Measurements from ENCODE around the gene LRRC27. TPM values are rescaled to one million over a fixed set of nuclear protein-coding genes. Genes with fewer than 3 reads are reported as not detected.
"Not testable (repeated sequence)": the region's sequence is repeated elsewhere in the genome, so short reads cannot be mapped to it uniquely, and the experiment has no call there.

LRRC27 gene
- total and polyA plus RNA-seq, 7 donors: 1.4 to 15.5 (median 6.2) TPM

DNA sequence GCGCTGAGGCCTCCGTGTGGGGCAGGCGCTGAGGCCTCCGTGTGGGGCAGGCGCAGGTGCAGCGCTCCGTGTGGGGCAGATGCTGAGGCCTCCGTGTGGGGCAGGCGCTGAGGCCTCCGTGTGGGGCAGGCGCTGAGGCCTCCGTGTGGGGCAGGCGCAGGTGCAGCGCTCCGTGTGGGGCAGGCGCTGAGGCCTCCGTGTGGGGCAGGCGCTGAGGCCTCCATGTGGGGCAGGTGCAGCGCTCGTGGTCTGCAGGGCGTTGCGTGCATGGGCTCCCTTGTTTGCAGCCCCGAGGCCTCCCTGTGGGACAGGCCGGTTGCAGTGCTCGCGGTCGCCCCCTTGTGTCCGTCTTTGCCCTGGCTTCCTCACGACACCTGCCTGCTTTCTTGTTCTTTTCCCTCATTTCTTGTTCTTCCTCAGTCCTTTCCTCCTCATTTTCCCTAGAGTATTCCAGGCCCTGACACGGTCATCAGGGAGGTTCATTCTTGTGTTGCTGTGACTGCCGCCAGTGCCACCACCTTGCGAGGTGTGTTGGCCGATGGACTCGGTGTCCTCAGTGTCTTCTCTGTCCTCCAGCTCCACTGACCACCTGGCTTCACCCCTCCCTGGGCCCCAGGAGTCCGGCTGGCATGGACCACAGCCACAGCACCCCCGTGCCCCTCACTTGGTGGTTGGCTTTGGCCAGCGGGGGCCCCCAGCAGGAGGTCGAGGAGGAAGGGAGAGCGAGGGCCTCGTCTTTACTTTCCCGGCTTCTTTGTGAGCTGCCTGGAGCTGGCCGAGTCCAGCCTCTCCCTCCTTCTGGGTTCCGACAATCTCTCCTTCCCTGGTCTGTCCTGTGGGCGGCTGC, 20.7 kb downstream of the LRRC27 start:
- intact Hi-C loops (cut with DNase I): loop anchor here (1.0 kb wide), 1 partner anchor 129 kb away; no protein-coding TSS in a partner anchor
- H3K36me3 ChIP-seq: peaks cover 0 to 21% (median 0%) of the 10 kb centered on the region in 4 donors
- not testable (repeated sequence) for H3K4me1 ChIP-seq, H3K27ac ChIP-seq, H3K27me3 ChIP-seq, H3K9me3 ChIP-seq, H3K4me3 ChIP-seq
- TF ChIP-seq, protein P1, sequence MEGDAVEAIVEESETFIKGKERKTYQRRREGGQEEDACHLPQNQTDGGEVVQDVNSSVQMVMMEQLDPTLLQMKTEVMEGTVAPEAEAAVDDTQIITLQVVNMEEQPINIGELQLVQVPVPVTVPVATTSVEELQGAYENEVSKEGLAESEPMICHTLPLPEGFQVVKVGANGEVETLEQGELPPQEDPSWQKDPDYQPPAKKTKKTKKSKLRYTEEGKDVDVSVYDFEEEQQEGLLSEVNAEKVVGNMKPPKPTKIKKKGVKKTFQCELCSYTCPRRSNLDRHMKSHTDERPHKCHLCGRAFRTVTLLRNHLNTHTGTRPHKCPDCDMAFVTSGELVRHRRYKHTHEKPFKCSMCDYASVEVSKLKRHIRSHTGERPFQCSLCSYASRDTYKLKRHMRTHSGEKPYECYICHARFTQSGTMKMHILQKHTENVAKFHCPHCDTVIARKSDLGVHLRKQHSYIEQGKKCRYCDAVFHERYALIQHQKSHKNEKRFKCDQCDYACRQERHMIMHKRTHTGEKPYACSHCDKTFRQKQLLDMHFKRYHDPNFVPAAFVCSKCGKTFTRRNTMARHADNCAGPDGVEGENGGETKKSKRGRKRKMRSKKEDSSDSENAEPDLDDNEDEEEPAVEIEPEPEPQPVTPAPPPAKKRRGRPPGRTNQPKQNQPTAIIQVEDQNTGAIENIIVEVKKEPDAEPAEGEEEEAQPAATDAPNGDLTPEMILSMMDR (IDR thresholded peaks at IDR 0.05): peak; percentile 72 to 80 (median 75)
- WGBS, 2 donors: 53 to 57% methylated on average over 34 to 36 of the region's 44 CpGs
- peak; percentile 85 for DNase-seq

DNA sequence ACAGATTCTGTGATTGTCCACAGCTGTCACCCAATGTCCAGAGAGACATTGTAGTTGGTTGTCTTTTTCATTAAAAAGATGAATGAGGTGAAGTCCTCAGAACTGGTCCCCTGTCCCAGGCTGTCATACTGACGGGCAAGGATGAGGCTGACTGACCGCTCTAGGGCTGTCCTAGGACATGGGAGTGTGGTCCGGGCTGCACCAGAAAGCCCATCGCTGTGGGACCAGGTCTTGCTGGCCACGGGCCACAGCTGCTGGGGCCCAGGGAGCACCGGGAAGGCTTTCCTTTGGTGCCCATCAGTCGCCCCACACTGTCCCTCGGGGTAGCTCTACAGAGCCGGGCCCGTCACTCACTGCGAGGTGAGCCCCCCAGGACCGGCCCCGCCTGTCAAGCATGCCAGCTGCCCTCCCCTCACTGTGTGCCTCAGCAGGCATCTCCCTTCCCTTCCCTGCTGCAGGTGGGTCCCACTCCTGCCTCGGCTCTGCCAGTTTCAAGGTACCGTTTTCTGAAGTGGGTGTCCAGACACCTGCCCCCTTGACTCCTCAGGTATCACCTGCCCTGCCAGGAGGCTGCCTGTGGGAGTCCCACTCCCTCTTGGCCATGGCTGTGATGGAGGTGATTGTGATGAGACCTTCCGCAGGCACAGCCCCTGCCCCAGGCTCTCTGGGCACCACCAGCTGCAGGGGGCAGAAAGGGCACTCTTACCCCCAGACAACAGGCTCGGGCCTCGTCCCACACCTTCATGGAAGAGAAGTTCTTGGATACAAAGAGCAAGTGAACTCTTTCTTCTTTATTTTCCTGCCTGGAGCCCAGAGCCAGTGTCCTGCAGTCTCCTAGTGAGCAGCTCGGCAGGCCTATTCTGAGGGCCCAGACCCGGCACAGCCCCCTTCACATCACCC, 21.7 kb downstream of the LRRC27 start:
- Histone ChIP-seq H3K27me3 (no peaks in the 10 kb centered on the region), H3K36me3 (peaks cover 0 to 14% (median 0%) of the 10 kb centered on the region in 4 donors), H3K4me1 (no peaks in the 10 kb centered on the region), H3K27ac (no peak overlapping the region), H3K4me3 (no peak overlapping the region), H3K9me3 (no peaks in the 10 kb centered on the region)
- intact Hi-C loops (cut with DNase I): loop anchor here (1.0 kb wide), 1 partner anchor 130 kb away; no protein-coding TSS in a partner anchor
- peak; percentile 60 for DNase-seq
- TF ChIP-seq POLR2A (IDR thresholded peaks at IDR 0.05) (no peak), POLR2AphosphoS5 (IDR thresholded peaks at IDR 0.05) (no peak), EP300 (IDR thresholded peaks at IDR 0.05) (no peak)
- TF ChIP-seq, protein P1 (IDR thresholded peaks at IDR 0.05): no peak
- WGBS, 2 donors: 89% methylated on average over 20 of the region's 20 CpGs

DNA sequence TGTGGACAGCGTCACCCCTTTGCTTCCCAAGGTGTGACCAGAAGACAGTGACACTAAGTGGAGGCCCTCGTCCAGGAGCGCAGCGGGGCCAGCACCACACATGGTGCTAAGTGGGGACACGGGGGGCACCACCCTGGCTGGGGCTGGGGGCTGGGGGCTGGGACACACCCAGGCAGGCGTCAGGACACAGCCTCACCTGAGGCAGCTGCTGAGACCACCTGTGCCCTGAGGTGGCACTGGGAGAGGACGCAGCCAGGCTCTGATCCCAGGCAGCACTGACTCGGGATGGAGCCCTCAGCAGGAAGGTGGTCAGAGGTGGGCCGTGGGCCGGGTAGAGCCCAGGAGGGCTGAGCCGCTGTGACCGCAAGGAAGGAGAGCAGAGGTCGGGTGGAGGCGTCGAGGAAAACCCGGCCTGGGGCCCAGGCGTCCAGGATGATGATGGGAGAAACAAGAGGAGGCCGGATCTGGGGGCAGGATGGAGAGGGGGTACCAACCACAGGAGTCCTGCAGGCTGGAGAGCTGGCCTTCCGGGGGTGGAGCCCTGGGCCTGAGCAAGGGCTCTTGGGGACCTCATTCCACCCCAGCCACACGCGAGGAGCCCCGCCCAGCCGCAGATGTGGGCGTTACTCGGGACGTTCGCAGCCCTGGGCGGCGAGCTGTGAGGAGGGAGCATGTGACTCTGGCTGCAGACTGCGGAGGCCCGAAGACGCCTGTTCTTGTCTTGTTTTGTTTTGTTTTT, 22.5 kb downstream of the LRRC27 start:
- Histone ChIP-seq H3K27ac (no peak overlapping the region), H3K36me3 (peaks cover 0 to 7% (median 0%) of the 10 kb centered on the region in 4 donors), H3K4me1 (no peaks in the 10 kb centered on the region), H3K27me3 (no peaks in the 10 kb centered on the region), H3K9me3 (no peaks in the 10 kb centered on the region), H3K4me3 (no peak overlapping the region)
- WGBS, 2 donors: 93% methylated on average over 32 of the region's 32 CpGs
- peak; percentile 54 for DNase-seq
- TF ChIP-seq POLR2A (IDR thresholded peaks at IDR 0.05): no peak
- TF ChIP-seq, protein P1 (IDR thresholded peaks at IDR 0.05): no peak
- no peak for TF ChIP-seq EP300 (IDR thresholded peaks at IDR 0.05)
- no peak for TF ChIP-seq POLR2AphosphoS5 (IDR thresholded peaks at IDR 0.05)
- intact Hi-C loops (cut with DNase I): no loop called here

DNA sequence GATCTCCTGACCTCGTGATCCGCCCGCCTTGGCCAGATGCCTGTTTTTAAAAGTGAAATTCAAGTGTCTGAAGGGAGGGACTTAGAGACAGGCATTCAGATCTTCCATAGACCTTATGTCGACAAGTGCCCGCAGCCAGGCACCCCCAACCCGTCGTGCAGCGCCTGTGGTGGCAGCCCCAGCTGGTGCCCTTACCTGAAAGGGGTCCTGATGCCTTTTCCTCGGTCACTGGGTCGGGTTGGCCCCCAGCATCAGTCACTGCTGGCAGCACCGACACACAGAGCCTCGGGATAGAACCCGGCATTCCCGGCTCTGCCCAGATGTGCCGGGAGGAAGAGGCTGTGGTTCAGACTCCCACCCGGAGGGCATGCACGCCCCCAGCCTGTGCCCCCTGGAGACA, 23.3 kb downstream of the LRRC27 start:
- H3K27ac ChIP-seq: no peak overlapping the region
- peaks cover 0 to 7% (median 0%) of the 10 kb centered on the region in 4 donors for H3K36me3 ChIP-seq
- no peaks in the 10 kb centered on the region for H3K4me1 ChIP-seq
- H3K4me3 ChIP-seq: no peak overlapping the region
- H3K9me3 ChIP-seq: no peaks in the 10 kb centered on the region
- DNase-seq: peak; percentile 53
- intact Hi-C loops (cut with DNase I): no loop called here
- H3K27me3 ChIP-seq: no peaks in the 10 kb centered on the region
- 94 to 95% methylated on average over 17 of the region's 17 CpGs for WGBS, 2 donors
- TF ChIP-seq, protein P1 (IDR thresholded peaks at IDR 0.05): no peak
- TF ChIP-seq POLR2A (IDR thresholded peaks at IDR 0.05): no peak
- no peak for TF ChIP-seq POLR2AphosphoS5 (IDR thresholded peaks at IDR 0.05)
- TF ChIP-seq EP300 (IDR thresholded peaks at IDR 0.05): no peak
